Retinal pigment epithelial cell (primary cell): ENCODE results near the gene HBD.

Source experiments
- DNase-seq: peaks from one replicate; pipeline ENCODE4 v3.0.0-alpha.2; 2010; ENCODE audit warnings: low read depth
- H3K4me3 ChIP-seq: 2 replicates; pipeline ENCODE4 v1.5.1; 2011; ENCODE audit warnings: mild to moderate bottlenecking, low read length, control low read depth, moderate library complexity
- CTCF ChIP-seq: conservative IDR thresholded peaks from 2 replicates; pipeline ENCODE4 v1.5.1; 2011; ENCODE audit warnings: low read depth, low read length, control low read depth, inconsistent platforms

Gene HBD

GRCh38 chr11:5204787-5205186, 29.5 kb downstream of the HBD start:
- DNase-seq = peak; percentile 20
- H3K4me3 ChIP-seq = no peak overlapping the region
- peak; percentile 67 for TF ChIP-seq CTCF

- DNase-seq = no peak
- no peak for TF ChIP-seq CTCF
- no peak overlapping the region for H3K4me3 ChIP-seq
These were observed 30.9 kb downstream of the HBD start for GRCh38 chr11:5203366-5203765.

GRCh38 chr11:5200582-5200981, 33.7 kb downstream of the HBD start, which contains the start of gene OR51V1:
OR51V1 (minus strand) TSS chr11:5200682; CDS start chr11:5200682, 0 bp downstream.
- TF ChIP-seq CTCF = no peak
- H3K4me3 ChIP-seq = no peak within 1 kb of the TSS
- DNase-seq = no peak

- DNase-seq = no peak
- no peak overlapping the region for H3K4me3 ChIP-seq
- TF ChIP-seq CTCF = no peak
These were observed 36.0 kb downstream of the HBD start for GRCh38 chr11:5198285-5198684.

GRCh38 chr11:5197536-5197935, 36.7 kb downstream of the HBD start:
- no peak for DNase-seq
- TF ChIP-seq CTCF = no peak
- no peak overlapping the region for H3K4me3 ChIP-seq

GRCh38 chr11:5196731-5197130, 37.6 kb downstream of the HBD start:
- no peak for DNase-seq
- H3K4me3 ChIP-seq = no peak overlapping the region
- no peak for TF ChIP-seq CTCF

- H3K4me3 ChIP-seq = no peak overlapping the region
- DNase-seq = no peak
- no peak for TF ChIP-seq CTCF
These were observed 38.2 kb downstream of the HBD start for GRCh38 chr11:5196067-5196466.
